Thyroid gland (tissue), 4 donors: Measurements from ENCODE around the gene UBXN2A.

Source experiments
- CTCF ChIP-seq, 6 experiments: fragments of 200-600 bp in 3 of 6; fragments of 450-650 bp in 3 of 6; sonication (generic) in 3 of 6; IDR thresholded peaks; one replicate each; pipeline ENCODE4 v1.5.1; 2016 to 2019; ENCODE audit warnings: antibody characterized with exemption in 6 of 6, mild to moderate bottlenecking in 2 of 6, inconsistent platforms in 1 of 6, moderate library complexity in 1 of 6
- POLR2A ChIP-seq, 2 donors: fragments of 450-650 bp; IDR thresholded peaks; one replicate each; pipeline ENCODE4 v1.6.1; 2017; ENCODE audit warnings: antibody characterized with exemption in 2 of 2, mild to moderate bottlenecking in 2 of 2, moderate library complexity in 1 of 2

GRCh38 chr2:24045511-24046508 is 105.5 kb downstream of the UBXN2A start:
- no peak for TF ChIP-seq CTCF (IDR thresholded peaks at IDR 0.05)
- TF ChIP-seq POLR2A (IDR thresholded peaks at IDR 0.05): no peak
